Measurements from ENCODE around the gene CIB4. TPM values are rescaled to one million over a fixed set of nuclear protein-coding genes. Genes with fewer than 3 reads are reported as not detected.

CIB4 gene
- total and polyA plus RNA-seq, 2 of the 13 experiments (the other 11 are each of a cell fraction or from before 2014, with no cell fraction given), result not detected

GRCh38 chr2:26533661-26534060 is 107.5 kb downstream of the CIB4 start (continued):
- TF ChIP-seq, protein P1, sequence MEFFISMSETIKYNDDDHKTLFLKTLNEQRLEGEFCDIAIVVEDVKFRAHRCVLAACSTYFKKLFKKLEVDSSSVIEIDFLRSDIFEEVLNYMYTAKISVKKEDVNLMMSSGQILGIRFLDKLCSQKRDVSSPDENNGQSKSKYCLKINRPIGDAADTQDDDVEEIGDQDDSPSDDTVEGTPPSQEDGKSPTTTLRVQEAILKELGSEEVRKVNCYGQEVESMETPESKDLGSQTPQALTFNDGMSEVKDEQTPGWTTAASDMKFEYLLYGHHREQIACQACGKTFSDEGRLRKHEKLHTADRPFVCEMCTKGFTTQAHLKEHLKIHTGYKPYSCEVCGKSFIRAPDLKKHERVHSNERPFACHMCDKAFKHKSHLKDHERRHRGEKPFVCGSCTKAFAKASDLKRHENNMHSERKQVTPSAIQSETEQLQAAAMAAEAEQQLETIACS (CRISPR knock-in tag; IDR thresholded peaks at IDR 0.05), result no peak
- TF ChIP-seq KDM5A (IDR thresholded peaks at IDR 0.05; ENCODE audit: borderline replicate concordance, low read length) (no peak), ZNF780A (CRISPR knock-in tag; IDR thresholded peaks at IDR 0.05) (no peak), ZNF326 (CRISPR knock-in tag; IDR thresholded peaks at IDR 0.05; ENCODE audit: borderline replicate concordance) (no peak), PRMT3 (CRISPR knock-in tag; IDR thresholded peaks at IDR 0.05; ENCODE audit: borderline replicate concordance, low read depth) (no peak), MIXL1 (CRISPR knock-in tag; IDR thresholded peaks at IDR 0.05) (no peak), ETV6 (CRISPR knock-in tag; conservative IDR thresholded peaks at IDR 0.05) (no peak), ZNF12 (CRISPR knock-in tag; IDR thresholded peaks at IDR 0.05) (no peak)
- TF ChIP-seq, protein P2, sequence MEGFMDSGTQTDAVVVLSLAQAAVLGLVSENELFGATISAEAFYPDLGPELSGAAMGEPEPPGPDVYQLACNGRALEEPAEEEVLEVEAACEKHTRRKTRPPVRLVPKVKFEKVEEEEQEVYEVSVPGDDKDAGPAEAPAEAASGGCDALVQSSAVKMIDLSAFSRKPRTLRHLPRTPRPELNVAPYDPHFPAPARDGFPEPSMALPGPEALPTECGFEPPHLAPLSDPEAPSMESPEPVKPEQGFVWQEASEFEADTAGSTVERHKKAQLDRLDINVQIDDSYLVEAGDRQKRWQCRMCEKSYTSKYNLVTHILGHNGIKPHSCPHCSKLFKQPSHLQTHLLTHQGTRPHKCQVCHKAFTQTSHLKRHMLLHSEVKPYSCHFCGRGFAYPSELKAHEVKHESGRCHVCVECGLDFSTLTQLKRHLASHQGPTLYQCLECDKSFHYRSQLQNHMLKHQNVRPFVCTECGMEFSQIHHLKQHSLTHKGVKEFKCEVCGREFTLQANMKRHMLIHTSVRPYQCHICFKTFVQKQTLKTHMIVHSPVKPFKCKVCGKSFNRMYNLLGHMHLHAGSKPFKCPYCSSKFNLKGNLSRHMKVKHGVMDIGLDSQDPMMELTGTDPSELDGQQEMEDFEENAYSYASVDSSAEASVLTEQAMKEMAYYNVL (CRISPR knock-in tag; IDR thresholded peaks at IDR 0.05; ENCODE audit: borderline replicate concordance), result no peak

All from HepG2 (cell line).